Dedifferentiated amniotic fluid mesenchymal stem cell (primary cell): Measurements from ENCODE around the gene ZNF385D.
A peak's percentile ranks its signal among the peaks of the same experiment; 100 is the strongest.

Source experiments
- DNase-seq: peaks from one replicate; pipeline ENCODE4 v3.0.0-alpha.2; 2016; ENCODE audit errors: extremely low spot score

Gene ZNF385D

GRCh38 chr3:21750831-21751391 is at the start of gene ZNF385D:
ZNF385D (minus strand) TSS chr3:21751210; CDS start chr3:21750916, 294 bp downstream.
- DNase-seq = peak; percentile 26

- no peak for DNase-seq
Observed at GRCh38 chr3:21798356-21799088, 47.5 kb upstream of the ZNF385D start.

GRCh38 chr3:21795921-21796320 is 44.9 kb upstream of the ZNF385D start:
- DNase-seq = no peak

- no peak for DNase-seq
Observed at GRCh38 chr3:21795152-21795837, 44.3 kb upstream of the ZNF385D start.

- no peak for DNase-seq
Observed at GRCh38 chr3:21794291-21794690, 43.3 kb upstream of the ZNF385D start.

- no peak for DNase-seq
Observed at GRCh38 chr3:21792176-21792575, 41.2 kb upstream of the ZNF385D start.

- no peak for DNase-seq
Observed at GRCh38 chr3:21791356-21791755, 40.3 kb upstream of the ZNF385D start.

GRCh38 chr3:21790466-21790865 is 39.5 kb upstream of the ZNF385D start:
- DNase-seq = no peak

- no peak for DNase-seq
Observed at GRCh38 chr3:21789730-21790129, 38.7 kb upstream of the ZNF385D start.

- DNase-seq = no peak
Observed at GRCh38 chr3:21786438-21786797, 35.4 kb upstream of the ZNF385D start.

GRCh38 chr3:21785765-21786437 is 34.9 kb upstream of the ZNF385D start:
- DNase-seq = no peak

GRCh38 chr3:21783839-21784238 is 32.8 kb upstream of the ZNF385D start:
- DNase-seq = no peak

GRCh38 chr3:21781355-21781754 is 30.3 kb upstream of the ZNF385D start:
- DNase-seq = no peak

GRCh38 chr3:21779909-21780308 is 28.9 kb upstream of the ZNF385D start:
- DNase-seq = no peak

GRCh38 chr3:21778715-21779114 is 27.7 kb upstream of the ZNF385D start:
- no peak for DNase-seq

- no peak for DNase-seq
Observed at GRCh38 chr3:21777821-21778220, 26.8 kb upstream of the ZNF385D start.

GRCh38 chr3:21766002-21766401 is 15.0 kb upstream of the ZNF385D start:
- DNase-seq = no peak

- no peak for DNase-seq
Observed at GRCh38 chr3:21755896-21756295, 4.9 kb upstream of the ZNF385D start.

- no peak for DNase-seq
Observed at GRCh38 chr3:21754839-21755238, 3.8 kb upstream of the ZNF385D start.

GRCh38 chr3:21752749-21753347 is 1.8 kb upstream of the ZNF385D start:
- DNase-seq = peak; percentile 52

GRCh38 chr3:21751886-21752285 is 876 bp upstream of the ZNF385D start:
- no peak for DNase-seq

- no peak for DNase-seq
Observed at GRCh38 chr3:21750080-21750696, 822 bp downstream of the ZNF385D start.
